SK-N-SH treated with all-trans-retinoic acid at 6 μM for 48 hours (cell line): ENCODE results near the gene CBR1.

Experiments
- ATAC-seq: fragments of 200-7000 bp; cut with Tn5 transposase; 3 replicates; pipeline ENCODE4 v1.9.1; 2020; ENCODE audit warnings: mild to moderate bottlenecking, moderate library complexity
- ARNTL ChIP-seq: fragments of 450-650 bp; formaldehyde crosslinking; IDR thresholded peaks from 2 replicates; pipeline ENCODE4 v1.5.0; 2020; ENCODE audit warnings: low read depth, mild to moderate bottlenecking, moderate library complexity, borderline replicate concordance
- BACH2 ChIP-seq: fragments of 250-450 bp; sonication (Bioruptor Pico); IDR thresholded peaks from 2 replicates; pipeline ENCODE4 v1.9.0; 2021; ENCODE audit warnings: mild to moderate bottlenecking, borderline replicate concordance
- OSR1 ChIP-seq: fragments of 250-450 bp; sonication (Bioruptor Pico); IDR thresholded peaks from 2 replicates; pipeline ENCODE4 v1.8.0; 2022; ENCODE audit warnings: moderate library complexity, mild to moderate bottlenecking, inconsistent platforms
- SNAI2 ChIP-seq: fragments of 250-450 bp; sonication (Bioruptor Pico); IDR thresholded peaks from 2 replicates; pipeline ENCODE4 v1.5.0; 2020; ENCODE audit warnings: mild to moderate bottlenecking, moderate library complexity
- TCF4 ChIP-seq: fragments of 250-450 bp; sonication (Bioruptor Pico); IDR thresholded peaks from 2 replicates; pipeline ENCODE4 v1.8.0; 2021; ENCODE audit warnings: mild to moderate bottlenecking, moderate library complexity, borderline replicate concordance
- TOX ChIP-seq: fragments of 250-450 bp; sonication (Bioruptor Pico); IDR thresholded peaks from 2 replicates; pipeline ENCODE4 v1.8.0; 2021; ENCODE audit warnings: mild to moderate bottlenecking, moderate library complexity, borderline replicate concordance
- ZFP3 ChIP-seq: fragments of 250-450 bp; sonication (Bioruptor Pico); IDR thresholded peaks from 2 replicates; pipeline ENCODE4 v1.5.0; 2020; ENCODE audit warnings: mild to moderate bottlenecking, moderate library complexity
- ZFP30 ChIP-seq: fragments of 450-650 bp; formaldehyde crosslinking; IDR thresholded peaks from 2 replicates; pipeline ENCODE4 v1.5.0; 2022; ENCODE audit warnings: mild to moderate bottlenecking, moderate library complexity
- ZNF70 ChIP-seq: fragments of 450-650 bp; formaldehyde crosslinking; IDR thresholded peaks from 2 replicates; pipeline ENCODE4 v1.5.0; 2020; ENCODE audit warnings: mild to moderate bottlenecking, moderate library complexity
- ZNF8 ChIP-seq: fragments of 450-650 bp; formaldehyde crosslinking; IDR thresholded peaks from 2 replicates; pipeline ENCODE4 v1.5.0; 2020; ENCODE audit warnings: mild to moderate bottlenecking, moderate library complexity
- TF ChIP-seq, protein P1 (sequence below): fragments of 250-450 bp; sonication (Bioruptor Pico); IDR thresholded peaks from 2 replicates; pipeline ENCODE4 v1.8.0; 2020; ENCODE audit warnings: mild to moderate bottlenecking, moderate library complexity, borderline replicate concordance
- TF ChIP-seq, protein P2 (sequence below): fragments of 250-450 bp; sonication (Bioruptor Pico); IDR thresholded peaks from 2 replicates; pipeline ENCODE4 v1.5.0; 2020; ENCODE audit warnings: mild to moderate bottlenecking, moderate library complexity
- TF ChIP-seq, protein P3 (sequence below): fragments of 250-450 bp; sonication (Bioruptor Pico); IDR thresholded peaks from 2 replicates; pipeline ENCODE4 v1.5.1; 2021; ENCODE audit warnings: mild to moderate bottlenecking, moderate library complexity
- TF ChIP-seq, protein P4 (sequence below): fragments of 250-450 bp; sonication (Bioruptor Pico); IDR thresholded peaks from 2 replicates; pipeline ENCODE4 v1.8.0; 2021; ENCODE audit warnings: low read depth, mild to moderate bottlenecking, moderate library complexity, borderline replicate concordance
- TF ChIP-seq, protein P5 (sequence below): fragments of 250-450 bp; sonication (Bioruptor Pico); IDR thresholded peaks from 2 replicates; pipeline ENCODE4 v1.5.1; 2020; ENCODE audit warnings: low read depth, mild to moderate bottlenecking, moderate library complexity

The CBR1 gene

DNA sequence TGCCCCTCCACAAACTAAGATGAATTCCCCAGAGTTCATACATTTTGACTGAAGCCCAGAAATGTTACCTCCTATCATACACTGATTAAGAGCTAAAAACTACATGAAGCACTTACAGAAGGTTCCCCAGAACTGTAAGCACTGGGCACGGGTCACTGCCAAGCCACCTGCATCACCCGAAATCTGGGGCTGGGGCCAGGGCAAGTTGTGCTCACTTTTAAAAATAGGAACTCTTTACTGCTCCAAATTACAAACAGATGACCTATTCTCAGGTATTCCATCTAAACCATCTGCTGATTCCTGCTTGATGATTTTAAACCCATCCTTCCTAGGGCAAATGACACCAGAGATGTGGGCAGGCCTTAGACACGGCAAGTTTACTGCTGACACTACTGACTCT, 14.3 kb upstream of the CBR1 start:
- TF ChIP-seq, protein P1, sequence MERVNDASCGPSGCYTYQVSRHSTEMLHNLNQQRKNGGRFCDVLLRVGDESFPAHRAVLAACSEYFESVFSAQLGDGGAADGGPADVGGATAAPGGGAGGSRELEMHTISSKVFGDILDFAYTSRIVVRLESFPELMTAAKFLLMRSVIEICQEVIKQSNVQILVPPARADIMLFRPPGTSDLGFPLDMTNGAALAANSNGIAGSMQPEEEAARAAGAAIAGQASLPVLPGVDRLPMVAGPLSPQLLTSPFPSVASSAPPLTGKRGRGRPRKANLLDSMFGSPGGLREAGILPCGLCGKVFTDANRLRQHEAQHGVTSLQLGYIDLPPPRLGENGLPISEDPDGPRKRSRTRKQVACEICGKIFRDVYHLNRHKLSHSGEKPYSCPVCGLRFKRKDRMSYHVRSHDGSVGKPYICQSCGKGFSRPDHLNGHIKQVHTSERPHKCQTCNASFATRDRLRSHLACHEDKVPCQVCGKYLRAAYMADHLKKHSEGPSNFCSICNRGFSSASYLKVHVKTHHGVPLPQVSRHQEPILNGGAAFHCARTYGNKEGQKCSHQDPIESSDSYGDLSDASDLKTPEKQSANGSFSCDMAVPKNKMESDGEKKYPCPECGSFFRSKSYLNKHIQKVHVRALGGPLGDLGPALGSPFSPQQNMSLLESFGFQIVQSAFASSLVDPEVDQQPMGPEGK (CRISPR knock-in tag) = no peak
- TF ChIP-seq ARNTL (CRISPR knock-in tag) (no peak), ZNF70 (CRISPR knock-in tag) (no peak), ZNF8 (CRISPR knock-in tag) (no peak), ZFP3 (no peak), TCF4 (CRISPR knock-in tag) (no peak)
- TF ChIP-seq, protein P2, sequence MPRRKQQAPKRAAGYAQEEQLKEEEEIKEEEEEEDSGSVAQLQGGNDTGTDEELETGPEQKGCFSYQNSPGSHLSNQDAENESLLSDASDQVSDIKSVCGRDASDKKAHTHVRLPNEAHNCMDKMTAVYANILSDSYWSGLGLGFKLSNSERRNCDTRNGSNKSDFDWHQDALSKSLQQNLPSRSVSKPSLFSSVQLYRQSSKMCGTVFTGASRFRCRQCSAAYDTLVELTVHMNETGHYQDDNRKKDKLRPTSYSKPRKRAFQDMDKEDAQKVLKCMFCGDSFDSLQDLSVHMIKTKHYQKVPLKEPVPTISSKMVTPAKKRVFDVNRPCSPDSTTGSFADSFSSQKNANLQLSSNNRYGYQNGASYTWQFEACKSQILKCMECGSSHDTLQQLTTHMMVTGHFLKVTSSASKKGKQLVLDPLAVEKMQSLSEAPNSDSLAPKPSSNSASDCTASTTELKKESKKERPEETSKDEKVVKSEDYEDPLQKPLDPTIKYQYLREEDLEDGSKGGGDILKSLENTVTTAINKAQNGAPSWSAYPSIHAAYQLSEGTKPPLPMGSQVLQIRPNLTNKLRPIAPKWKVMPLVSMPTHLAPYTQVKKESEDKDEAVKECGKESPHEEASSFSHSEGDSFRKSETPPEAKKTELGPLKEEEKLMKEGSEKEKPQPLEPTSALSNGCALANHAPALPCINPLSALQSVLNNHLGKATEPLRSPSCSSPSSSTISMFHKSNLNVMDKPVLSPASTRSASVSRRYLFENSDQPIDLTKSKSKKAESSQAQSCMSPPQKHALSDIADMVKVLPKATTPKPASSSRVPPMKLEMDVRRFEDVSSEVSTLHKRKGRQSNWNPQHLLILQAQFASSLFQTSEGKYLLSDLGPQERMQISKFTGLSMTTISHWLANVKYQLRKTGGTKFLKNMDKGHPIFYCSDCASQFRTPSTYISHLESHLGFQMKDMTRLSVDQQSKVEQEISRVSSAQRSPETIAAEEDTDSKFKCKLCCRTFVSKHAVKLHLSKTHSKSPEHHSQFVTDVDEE (CRISPR knock-in tag) = no peak
- ATAC-seq = no peak

DNA sequence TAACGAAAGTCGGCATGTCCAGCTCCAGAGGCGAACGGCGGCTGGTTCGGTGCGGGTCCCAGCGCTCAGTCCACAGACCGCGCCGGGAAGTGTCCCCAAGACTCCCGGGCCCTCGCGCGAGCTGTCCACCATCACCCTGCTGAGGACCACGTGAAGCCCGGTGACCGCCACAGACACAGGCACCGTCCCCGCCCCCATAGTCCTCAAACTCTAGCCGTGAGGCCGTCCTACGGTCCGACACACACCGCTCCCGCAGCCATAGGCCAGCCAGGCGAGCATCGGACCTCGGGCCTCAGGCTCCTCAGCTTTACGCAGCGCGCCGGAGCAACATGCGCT, 10.0 kb upstream of the CBR1 start:
- peak; percentile 74 for ATAC-seq

DNA sequence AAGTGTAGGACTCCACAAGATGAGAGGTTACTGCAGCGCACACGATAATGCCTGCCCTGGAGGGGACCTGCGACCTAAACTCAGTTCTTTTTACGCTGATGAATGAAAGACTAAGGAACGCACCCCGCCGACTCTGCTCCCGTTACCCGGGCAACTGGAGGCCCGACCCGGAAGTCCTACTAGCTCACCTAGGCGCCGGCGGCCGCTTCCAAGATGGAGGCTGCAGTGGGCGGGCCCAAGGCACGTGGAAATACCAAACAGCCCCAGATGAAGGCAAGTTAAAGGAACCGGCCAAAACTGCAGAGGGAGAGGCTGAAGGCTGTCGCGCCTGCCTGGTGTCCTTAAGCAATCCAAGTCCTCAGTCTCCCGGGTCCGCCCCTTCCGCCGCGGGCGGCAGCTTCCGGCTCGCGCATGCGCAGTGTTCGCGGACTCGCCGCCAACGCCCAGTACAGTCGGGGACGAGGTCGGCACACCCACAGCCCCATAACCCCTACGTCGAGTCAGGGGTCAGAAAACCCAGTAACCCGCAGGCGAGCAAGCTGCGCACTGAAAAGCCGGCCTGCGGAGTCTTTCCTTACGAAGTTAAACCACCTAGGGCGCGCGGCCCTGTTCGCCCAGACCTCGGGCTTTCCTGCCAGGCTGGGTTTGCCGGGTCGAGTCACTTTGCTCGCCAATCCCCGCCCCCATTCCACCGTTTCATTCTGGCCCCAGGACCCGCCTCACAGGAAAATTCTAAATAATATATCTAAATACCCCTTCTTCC, 9.5 kb upstream of the CBR1 start, which contains the start of gene SETD4:
TSS of gene SETD4 (minus strand) at position 368 of the 763 bp plus-strand sequence. CDS start 1,638 bp downstream, outside the sequence.
- no peak for TF ChIP-seq ZFP30 (CRISPR knock-in tag)
- TF ChIP-seq, protein P3, sequence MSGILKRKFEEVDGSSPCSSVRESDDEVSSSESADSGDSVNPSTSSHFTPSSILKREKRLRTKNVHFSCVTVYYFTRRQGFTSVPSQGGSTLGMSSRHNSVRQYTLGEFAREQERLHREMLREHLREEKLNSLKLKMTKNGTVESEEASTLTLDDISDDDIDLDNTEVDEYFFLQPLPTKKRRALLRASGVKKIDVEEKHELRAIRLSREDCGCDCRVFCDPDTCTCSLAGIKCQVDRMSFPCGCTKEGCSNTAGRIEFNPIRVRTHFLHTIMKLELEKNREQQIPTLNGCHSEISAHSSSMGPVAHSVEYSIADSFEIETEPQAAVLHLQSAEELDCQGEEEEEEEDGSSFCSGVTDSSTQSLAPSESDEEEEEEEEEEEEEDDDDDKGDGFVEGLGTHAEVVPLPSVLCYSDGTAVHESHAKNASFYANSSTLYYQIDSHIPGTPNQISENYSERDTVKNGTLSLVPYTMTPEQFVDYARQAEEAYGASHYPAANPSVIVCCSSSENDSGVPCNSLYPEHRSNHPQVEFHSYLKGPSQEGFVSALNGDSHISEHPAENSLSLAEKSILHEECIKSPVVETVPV (CRISPR knock-in tag) = no peak
- ATAC-seq = peak; percentile 93

More for the DNA sequence above, 10.0 kb upstream of the CBR1 start:
- TF ChIP-seq SNAI2 (CRISPR knock-in tag) (no peak), TOX (CRISPR knock-in tag) (no peak)
- TF ChIP-seq, protein P1 (CRISPR knock-in tag) = no peak

DNA sequence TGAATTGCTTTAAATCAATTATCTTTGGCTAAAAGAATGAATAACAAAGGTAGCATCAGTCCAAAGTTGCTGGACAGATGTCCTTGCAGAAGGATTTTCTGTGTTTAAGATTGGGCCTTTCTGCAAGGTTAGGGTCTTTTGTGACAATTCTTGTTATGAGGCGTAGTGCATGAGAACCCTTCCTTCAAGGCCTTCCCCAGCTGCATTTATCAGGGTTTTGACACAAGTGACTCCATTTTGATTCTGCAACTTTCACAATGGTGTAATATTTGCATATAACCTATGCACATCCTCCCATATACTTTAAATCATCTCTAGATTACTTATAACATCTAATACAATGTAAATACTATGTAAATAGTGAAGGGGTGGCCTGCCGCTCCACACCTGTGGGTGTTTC, 8.4 kb upstream of the CBR1 start:
- ATAC-seq = no peak
- TF ChIP-seq ZFP30 (CRISPR knock-in tag) (no peak), ZNF8 (CRISPR knock-in tag) (no peak), ZFP3 (no peak), ARNTL (CRISPR knock-in tag) (no peak), BACH2 (CRISPR knock-in tag) (no peak), TCF4 (CRISPR knock-in tag) (no peak), OSR1 (CRISPR knock-in tag) (no peak)
- TF ChIP-seq, protein P4, sequence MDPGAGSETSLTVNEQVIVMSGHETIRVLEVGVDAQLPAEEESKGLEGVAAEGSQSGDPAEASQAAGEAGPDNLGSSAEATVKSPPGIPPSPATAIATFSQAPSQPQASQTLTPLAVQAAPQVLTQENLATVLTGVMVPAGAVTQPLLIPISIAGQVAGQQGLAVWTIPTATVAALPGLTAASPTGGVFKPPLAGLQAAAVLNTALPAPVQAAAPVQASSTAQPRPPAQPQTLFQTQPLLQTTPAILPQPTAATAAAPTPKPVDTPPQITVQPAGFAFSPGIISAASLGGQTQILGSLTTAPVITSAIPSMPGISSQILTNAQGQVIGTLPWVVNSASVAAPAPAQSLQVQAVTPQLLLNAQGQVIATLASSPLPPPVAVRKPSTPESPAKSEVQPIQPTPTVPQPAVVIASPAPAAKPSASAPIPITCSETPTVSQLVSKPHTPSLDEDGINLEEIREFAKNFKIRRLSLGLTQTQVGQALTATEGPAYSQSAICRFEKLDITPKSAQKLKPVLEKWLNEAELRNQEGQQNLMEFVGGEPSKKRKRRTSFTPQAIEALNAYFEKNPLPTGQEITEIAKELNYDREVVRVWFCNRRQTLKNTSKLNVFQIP (CRISPR knock-in tag) = no peak
- TF ChIP-seq, protein P2 (CRISPR knock-in tag) = no peak
- TF ChIP-seq, protein P3 (CRISPR knock-in tag) = no peak
- TF ChIP-seq, protein P5, sequence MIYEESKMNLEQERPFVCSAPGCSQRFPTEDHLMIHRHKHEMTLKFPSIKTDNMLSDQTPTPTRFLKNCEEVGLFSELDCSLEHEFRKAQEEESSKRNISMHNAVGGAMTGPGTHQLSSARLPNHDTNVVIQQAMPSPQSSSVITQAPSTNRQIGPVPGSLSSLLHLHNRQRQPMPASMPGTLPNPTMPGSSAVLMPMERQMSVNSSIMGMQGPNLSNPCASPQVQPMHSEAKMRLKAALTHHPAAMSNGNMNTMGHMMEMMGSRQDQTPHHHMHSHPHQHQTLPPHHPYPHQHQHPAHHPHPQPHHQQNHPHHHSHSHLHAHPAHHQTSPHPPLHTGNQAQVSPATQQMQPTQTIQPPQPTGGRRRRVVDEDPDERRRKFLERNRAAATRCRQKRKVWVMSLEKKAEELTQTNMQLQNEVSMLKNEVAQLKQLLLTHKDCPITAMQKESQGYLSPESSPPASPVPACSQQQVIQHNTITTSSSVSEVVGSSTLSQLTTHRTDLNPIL (CRISPR knock-in tag) = no peak
